HG02642 (cell line): ENCODE results near the gene ZC3H7A.

Source experiments
- ATAC-seq: cut with Tn5 transposase; IDR thresholded peaks from one replicate; pipeline ENCODE4 v1.9.1; 2021; ENCODE audit warnings: mild to moderate bottlenecking; ENCODE audit not compliant: unreplicated experiment, poor library complexity

ZC3H7A gene

DNA sequence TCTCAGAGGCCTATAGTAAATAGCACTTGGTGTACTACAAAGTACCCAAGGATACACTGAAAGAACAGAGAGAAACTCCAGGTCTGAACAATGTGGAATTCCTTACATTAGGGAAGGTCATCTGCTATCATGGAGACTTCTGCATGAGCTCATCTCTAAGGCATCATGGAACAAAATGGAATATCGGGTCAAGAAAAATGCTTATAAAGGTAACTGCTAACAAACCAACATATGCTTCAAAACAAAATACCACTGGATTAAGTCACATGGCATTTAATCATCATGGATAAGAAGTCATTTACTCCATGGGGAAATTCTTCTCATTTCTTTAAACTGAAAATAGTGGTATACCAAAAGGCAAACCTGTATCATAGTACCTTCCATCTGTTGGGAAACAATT lies 88.6 kb downstream of the ZC3H7A start:
- ATAC-seq: no peak

DNA sequence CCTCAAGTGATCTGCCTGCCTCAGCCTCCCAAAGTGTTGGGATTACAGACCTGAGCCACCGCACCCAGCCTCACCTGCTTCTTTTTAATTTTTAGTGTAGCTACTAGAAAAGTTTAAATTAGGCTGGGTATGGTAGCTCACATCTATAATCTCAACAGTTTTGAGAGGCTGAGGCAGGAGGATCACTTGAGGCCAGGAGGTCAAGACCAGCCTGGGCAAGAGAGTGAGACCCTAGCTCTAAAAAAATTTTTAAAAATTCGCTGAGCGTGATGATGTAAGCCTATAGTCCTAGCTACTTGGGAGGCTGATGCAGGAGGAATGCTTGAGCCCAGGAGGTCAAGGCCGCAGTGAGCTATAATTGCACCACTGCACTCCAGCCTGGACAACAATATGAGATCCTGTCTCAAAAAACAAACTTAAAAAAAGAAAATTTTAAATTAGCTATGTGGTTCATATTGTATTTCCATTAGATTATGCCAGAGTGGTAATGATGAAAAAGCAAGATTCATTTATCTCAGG lies 89.3 kb downstream of the ZC3H7A start:
- no peak for ATAC-seq

DNA sequence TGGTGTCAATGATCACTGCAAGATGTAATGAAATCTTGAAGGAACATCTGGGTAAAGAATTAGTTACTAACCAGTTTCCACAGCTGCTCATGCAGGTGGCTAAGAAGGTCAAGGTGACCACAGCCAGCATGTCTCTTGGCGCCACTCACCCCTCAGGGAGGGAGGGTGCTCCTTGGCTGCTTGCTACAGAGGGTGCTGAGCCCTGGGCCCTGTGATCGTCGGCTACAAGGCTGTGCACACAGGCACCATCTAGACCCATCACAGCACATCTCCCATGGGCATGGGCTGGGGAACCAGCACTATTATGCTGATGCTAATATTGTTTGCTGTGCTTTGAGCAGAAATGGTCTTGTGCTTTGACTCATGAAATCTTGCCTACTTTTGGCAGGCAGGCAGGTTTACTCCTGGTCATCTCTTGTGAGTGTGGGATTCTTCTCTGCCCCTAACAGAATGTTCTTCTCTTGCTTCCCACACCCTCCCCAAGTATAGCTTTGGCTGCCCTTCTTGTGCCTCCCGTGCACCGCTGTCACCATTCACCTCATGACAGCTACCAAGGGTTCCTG lies 90.8 kb downstream of the ZC3H7A start:
- ATAC-seq: peak; percentile 72

DNA sequence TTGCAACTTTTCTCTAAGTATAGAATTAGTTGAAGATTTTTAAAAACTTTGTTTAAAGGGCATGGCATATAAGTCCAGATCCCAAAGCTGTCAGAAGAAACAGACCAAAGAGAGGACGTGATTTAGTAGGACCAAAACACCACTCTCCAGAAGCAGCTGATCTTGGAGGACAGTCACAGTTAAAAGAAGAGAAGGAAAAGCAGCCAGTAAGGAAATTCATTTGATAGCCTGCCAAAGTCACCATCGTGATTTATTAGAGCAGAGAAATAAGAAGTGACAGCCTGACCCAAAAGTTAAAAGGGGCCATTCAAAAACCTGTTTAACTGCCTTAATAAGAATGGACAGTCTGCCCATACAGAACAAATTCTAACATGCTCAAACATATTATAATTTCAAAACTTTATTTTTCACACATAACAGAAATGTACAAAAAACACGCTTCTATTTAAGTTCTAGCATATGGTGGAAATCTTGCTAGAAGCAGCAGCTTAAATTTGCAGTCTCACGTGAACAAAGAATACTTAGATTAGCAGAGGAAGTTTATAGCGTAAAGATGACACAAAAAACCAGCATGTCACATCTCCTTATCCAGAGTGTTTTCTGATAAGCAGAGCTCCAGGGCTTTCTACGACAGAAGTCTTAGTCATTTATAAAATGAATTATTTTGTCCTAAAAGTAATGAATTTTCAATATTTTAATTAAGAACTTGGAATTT lies 91.6 kb downstream of the ZC3H7A start:
- ATAC-seq: no peak
